SKM-1 (cell line): ENCODE measurements around the gene KANK4.

Experiments used
- DNase-seq: peaks from one replicate; lab custom pipeline; 2025; ENCODE audit not compliant: unreplicated experiment; lab: John Stamatoyannopoulos, UW

The KANK4 gene

DNA sequence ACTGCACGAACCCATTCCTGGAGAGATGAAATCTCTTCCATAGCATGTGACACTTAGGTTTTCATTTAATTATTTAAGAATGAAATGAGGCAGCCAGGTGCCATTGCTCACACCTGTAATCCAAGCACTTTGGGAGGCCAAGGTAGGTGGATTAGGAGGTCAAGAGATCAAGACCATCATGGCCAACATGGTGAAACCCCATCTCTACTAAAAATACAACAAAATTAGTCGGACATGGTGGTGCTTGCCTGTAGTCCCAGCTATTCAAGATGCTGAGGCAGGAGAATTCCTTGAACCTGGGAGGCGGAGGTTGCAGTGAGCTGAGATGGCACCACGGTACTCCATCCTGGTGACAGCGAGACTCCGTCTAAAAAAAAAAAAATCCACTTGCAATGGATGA lies 106.8 kb downstream of the KANK4 start:
- DNase-seq: no peak

DNA sequence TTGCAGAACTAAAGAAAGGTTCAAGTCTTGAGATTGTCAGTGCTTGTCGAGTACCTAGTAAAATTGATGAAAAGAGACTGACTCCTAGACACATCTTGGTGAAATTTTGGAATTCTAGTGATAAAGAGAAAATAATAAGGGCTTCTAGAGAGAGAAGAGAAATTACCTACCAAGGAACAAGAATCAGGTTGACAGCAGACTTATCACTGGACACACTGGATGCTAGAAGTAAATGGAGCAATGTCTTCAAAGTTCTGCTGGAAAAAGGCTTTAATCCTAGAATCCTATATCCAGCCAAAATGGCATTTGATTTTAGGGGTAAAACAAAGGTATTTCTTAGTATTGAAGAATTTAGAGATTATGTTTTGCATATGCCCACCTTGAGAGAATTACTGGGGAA lies 108.3 kb downstream of the KANK4 start:
- DNase-seq: no peak

GRCh38 chr1:62209931-62210595 lies 109.2 kb downstream of the KANK4 start:
- DNase-seq: no peak

DNA sequence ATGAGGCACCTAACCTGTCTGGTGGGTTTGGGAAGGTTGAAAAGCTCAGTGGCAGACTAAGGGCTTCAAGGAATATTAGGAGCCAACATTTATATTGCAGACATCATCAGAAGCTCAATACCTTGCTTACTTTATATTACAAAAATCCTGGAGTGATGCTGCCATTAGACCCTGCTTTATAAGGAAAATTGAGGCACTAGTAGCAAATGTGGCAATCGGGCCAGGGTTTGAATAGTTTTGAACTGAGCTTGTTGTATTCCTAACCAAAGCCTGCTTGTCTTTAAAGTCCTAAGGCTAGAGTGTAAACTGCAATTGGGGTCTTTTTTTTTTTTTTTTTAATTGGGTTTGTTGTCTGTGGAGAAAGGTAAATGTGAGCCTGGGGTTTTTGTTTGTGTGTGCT lies 110.3 kb downstream of the KANK4 start:
- no peak for DNase-seq

DNA sequence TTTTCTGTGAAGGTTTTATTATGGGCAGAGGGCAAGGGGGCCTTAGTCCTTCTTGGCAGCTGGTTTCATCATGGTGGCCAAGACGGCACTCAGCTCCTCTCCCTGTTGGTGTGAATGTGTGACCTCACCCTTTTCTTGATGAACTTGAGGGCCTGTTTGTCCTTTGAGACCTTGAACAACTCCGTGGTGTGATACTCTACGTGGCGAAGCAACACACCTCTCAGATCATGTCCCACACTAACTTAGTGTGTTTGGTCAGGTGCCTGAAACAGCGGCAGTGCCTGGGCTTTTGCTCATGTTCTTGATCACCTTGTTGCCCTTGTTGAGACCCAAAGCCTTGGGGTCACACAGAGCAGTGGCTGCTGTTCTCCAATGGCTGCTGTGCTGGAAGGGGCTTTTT lies 111.1 kb downstream of the KANK4 start:
- DNase-seq: no peak

GRCh38 chr1:62207187-62207586 lies 112.0 kb downstream of the KANK4 start:
- no peak for DNase-seq

DNA sequence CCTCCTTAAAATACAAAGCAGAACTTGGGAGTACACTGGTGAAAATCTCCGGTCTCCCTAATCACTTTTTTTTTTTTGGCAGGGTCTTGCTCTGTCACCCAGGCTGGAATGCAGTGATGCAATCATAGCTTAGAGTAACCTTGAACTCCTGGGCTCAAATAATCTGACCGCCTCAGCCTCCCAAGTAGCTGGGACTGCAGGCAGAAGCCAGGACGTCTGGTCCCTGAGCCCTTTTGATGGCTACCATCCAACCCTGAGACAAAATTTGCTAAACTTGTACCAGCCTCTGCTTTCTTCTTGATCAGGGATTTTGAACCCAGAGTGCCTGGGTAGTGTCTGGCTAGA lies 120.5 kb downstream of the KANK4 start:
- no peak for DNase-seq

GRCh38 chr1:62198069-62198780 lies 121.0 kb downstream of the KANK4 start:
- DNase-seq: no peak

GRCh38 chr1:62196086-62196690 lies 123.0 kb downstream of the KANK4 start:
- no peak for DNase-seq

DNA sequence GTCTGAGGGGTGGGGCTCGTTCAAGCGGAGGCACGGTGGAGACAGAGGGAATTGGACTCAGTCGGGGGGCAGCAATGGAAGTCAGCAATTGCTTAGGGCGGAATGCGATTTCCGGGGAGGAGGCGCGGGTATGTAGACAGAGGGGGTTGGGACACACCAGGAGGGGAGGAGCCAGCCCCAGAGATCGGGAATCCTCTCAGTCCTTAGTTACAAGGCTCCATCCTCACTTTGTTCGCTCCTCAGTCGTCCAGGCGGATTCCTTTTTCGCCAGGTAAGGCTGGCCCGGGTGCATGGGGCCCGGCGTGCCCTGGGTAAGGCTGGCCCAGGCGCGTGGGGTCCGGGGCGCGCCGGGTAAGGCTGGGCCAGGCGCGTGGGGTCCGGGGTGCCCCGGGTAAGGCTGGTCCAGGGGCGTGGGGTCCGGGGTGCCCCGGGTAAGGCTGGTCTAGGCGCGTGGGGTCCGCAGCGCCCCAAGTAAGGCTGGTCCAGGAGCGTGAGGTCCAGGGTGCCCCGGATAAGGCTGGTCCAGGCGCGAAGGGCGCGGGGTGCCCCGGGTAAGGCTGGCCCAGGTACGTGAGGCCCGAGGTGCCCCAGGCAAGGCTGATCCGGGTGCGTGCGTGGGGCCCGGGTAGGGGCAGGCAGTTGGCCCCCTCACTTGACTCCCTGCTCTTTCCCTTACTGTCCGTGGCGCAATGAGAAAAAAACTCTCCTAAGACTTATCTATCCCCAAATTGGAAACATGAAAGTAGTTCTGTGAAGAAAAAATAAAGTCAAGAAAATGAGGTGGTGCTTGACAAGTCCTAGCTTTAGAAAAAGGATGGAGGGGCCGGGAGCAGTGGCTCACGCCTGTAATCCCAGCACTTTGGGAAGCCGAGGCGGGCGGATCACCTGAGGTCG lies 124.3 kb downstream of the KANK4 start, which contains the start of gene L1TD1:
TSS of gene L1TD1 (plus strand) at position 199 of the 894 bp plus-strand sequence. CDS start 11,780 bp downstream, outside the sequence.
- DNase-seq: no peak

DNA sequence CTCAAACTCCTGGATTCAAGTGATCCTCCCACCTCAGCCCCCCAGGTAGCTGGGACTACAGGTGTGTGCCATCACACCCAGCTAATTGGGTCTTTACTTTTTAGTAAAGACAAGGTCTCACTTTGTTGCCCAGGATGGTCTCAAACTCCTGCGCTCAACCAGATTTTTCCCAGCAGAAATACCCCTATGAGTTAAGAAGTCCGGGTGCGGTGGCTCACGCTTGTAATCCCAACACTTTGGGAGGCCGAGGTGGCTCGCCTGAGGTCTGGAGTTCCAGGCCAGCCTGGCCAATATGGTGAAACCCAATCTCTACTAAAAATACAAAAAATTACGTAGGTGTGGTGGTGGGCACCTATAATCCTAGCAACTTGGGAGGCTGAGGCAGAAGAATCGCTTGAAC lies 131.1 kb downstream of the KANK4 start:
- DNase-seq: no peak

DNA sequence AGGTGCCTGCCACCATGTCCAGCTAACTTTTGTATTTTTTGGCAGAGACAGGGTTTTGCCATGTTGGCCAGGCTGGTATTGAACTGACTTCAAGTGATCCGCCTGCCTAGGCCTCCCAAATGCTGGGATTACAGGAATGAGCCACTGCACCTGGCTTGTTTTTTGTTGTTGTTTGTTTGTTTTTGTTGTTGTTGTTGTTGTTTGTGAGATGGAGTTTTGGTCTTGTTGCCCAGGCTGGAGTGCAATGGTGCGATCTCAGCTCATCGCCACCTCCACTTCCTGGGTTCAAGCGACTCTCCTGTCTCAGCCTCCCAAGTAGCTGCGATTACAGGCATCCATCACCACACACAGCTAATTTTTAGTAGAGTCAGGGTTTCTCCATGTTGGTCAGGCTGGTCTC lies 131.7 kb downstream of the KANK4 start:
- DNase-seq: no peak
